NOMO-1 treated with dmso at 0.1 percent for 144 hours (cell line): ENCODE measurements around the gene SDCCAG8.

Experiments
- DNase-seq: peaks from one replicate; lab custom pipeline; 2025; ENCODE audit not compliant: unreplicated experiment; lab: John Stamatoyannopoulos, UW

SDCCAG8 gene

DNA sequence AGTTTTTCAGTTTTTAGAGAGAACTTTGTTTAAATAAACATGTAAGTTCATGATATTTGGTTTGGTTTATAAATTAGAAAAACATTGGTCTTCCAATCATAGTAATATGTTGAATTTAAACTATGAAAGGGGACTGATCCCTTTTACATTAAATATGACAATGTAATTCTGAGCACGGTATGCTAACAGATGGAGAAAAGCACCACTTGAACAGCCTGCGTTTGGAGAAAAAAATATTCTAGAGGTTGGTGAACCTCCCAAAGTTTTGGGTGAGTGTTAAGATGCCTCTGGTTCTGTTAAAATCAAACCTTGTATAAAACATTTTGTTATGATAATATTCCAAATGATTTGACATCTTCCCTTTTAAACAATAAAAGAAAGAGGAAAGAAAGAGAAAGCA is 123.9 kb downstream of the SDCCAG8 start:
- no peak for DNase-seq

DNA sequence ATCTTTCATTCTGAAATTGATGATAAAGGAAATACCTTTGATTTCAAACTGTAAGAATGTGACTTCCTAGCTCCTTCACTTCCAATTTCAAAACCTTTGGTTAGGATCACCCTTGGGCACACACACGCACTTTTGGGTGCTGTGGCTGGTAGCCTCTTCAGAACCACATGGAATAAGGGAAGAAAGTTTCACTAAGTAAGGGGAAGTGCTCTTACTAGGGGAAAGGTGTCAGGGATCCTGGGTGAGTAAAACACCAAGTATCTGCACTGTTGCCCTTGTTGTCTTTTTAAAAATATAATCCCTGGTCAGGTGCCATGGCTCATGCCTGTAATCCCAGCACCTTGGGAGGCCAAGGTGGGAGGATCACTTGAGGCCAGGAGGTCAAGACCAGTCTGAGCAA is 132.4 kb downstream of the SDCCAG8 start:
- no peak for DNase-seq

DNA sequence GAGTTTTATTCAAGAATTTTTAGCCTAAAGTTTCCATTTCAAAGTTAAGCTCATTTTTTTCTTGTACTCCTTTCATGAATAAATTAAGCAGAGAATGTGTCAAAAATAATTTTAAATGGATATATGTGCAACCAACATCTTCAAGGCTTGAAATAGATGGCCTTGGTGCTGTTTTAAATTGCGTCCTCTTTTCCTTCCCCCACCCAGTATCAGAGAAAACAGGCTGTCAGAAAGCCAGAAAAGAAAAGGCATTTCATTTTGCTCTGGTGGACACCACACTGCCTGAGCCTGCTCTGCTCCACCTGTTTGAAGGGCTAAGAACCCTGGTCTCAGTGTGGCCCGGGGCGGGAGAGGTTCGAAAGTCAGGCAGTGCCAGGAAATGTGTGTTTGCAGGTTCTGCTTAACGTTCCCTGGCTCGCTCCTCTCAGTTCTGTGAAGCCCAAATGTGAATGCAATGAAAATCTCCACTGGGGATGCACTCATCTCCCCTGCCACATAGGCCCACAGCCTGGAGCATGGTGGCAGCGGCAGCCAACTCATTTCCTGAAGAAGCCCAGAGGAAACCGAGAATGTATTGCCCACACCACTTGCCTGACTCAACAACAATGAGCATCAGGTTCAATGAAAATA is 134.4 kb downstream of the SDCCAG8 start:
- no peak for DNase-seq

DNA sequence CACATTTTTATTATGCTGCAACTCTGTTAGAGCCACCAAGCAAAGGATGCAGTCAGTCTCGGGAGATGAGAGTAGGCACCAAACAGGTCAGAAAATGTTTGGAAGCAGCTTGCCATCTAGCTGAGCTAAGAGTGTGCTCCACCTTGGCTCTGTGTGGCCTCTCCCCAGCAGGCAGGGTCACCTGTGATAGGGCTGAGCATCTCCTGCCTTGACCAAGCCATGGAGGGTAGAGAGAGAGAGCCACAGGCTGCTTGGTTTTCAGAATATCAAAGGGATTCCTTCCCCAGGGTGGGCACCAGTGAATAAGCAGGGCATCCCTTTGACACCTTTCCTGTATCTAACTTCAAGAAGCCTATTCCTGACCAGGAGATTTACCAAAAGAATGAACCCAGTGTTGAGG is 135.5 kb downstream of the SDCCAG8 start:
- no peak for DNase-seq

DNA sequence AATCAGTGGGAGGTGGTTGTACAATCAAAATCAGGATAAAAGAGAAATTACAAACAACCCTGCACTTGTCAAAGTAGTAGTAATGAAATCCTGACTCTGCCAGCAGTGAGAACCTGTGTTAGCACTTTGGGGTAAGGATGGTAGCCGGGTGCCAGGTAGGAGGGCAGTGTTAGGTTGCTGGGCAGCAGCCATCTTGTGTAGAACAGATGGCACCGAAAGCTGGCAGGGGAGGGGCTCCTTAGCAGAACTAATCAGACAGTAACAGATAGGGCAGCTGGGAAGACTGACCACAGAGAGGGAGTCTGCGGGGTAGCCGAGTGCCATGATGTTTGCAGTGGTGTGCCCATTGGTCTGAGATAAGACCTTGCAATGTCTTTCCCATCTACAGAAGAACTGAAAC is 137.3 kb downstream of the SDCCAG8 start:
- no peak for DNase-seq

- DNase-seq = no peak
These were observed 138.2 kb downstream of the SDCCAG8 start for GRCh38 chr1:243394066-243394465.

DNA sequence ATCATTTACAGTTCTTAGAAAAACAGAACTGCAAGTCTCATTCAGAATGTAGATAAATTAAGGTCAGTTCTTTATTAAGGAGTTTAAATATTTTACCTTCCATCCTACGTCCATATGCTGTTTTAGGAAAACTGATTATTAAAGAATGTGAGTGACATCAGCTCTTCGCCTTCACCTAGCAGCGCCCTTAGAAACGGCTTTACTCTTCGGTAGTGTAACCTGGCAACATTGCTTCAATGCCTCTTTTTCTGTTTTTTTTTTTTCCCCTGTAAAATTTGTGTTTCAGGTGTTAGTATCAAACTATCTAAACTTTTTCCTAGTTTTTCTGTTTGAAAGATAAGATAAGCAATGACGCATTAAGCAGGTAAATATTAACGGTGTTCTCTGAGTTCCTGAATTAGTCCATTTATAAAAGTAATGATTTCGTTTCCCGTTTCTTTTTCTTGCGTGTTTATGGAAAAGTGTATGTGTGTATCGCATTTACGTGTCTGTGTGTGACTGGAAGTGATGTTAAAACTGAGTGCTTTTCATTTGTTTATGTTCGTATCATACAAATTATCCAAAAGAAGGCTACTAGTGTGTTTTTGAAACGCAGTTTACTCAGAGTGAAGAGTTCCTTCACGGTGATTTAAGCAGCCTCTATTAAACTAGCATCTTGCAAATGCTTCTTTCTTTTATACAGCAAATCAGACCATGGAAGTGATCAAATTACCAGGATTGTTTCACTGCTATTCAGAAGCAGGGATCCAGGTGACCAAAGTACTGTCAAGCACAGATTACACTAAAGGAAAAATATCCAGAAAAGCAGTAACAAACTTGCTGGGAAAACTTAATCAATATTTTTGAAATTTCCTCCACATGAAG is 139.0 kb downstream of the SDCCAG8 start:
- no peak for DNase-seq

- no peak for DNase-seq
These were observed 140.6 kb downstream of the SDCCAG8 start for GRCh38 chr1:243396424-243396823.

DNA sequence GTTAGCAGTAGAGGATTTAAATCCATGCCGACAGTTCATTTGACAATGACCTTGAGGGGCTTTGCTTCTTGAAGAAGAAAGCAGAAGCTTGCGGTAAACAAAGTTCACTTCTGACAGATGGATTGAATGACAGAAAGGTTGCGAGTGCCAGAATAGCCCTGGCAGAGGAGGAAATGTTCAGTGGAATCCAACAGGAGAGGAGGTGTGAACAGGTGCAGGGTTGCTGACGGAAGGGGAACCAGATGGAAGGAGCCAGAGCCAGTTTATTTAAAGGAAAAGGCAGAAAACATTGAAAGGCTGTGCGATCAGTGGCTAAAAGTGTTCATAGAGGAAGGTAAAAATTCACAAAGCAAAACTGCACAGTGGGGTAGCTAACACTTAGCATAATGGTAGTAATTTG is 141.0 kb downstream of the SDCCAG8 start:
- no peak for DNase-seq

GRCh38 chr1:243397613-243398321 is 141.9 kb downstream of the SDCCAG8 start:
- no peak for DNase-seq

- no peak for DNase-seq
These were observed 143.8 kb downstream of the SDCCAG8 start for GRCh38 chr1:243399561-243400155.

- DNase-seq = no peak
These were observed 147.0 kb downstream of the SDCCAG8 start for GRCh38 chr1:243402868-243403267.

- no peak for DNase-seq
These were observed 150.6 kb downstream of the SDCCAG8 start for GRCh38 chr1:243406424-243406823.

DNA sequence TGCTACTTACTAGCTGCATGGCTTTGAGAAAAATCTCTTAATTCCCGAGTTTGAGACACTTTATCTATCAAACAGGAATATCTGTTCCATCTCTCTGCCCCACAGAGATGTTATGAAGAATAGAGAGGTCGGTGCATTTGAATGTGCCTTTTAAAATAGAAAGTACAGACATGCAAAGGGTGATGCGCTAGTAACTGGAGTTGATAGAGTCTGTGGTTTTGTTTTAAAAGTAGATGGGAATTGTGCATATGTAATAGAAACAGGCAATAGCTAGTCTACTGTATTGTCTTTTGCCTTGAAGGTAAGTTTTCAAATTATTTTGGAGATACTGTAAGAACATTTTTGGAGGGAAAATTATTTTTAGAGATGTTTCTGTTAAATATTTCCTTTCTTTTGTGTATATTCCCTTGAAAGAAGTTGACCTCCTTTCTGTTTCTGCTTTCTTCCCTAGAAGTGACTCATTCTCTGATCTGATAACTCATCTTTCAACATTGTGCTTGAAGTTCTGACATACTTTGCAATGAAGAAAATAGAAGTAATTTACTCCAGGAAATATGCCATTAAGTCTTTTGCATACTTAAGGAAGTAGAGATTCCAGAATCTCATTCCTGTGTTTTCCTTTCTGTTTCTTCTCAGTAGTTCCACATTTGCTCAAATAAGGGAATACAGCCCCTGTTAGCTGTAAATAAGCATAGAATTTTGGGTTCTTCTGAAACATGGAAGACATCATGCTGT is 151.6 kb downstream of the SDCCAG8 start:
- DNase-seq = no peak

- no peak for DNase-seq
These were observed 152.6 kb downstream of the SDCCAG8 start for GRCh38 chr1:243408479-243408878.

DNA sequence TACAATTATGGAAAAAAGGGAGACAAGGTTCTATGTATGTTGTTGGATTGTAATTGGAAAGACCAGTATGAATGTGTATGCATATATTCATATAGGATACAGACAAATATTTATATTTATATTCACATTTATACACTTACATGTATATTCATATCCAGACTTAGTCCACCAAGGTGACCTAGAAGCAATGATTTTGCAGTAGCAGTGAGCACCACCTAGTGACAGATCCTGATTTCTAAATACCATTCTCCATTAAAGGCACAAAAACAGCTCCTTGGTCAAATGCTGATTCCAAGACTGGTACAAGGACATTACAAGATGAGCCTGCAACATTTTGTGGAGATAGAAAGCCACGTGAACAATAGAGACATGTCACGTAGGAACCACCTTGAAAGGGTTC is 153.4 kb downstream of the SDCCAG8 start:
- no peak for DNase-seq

DNA sequence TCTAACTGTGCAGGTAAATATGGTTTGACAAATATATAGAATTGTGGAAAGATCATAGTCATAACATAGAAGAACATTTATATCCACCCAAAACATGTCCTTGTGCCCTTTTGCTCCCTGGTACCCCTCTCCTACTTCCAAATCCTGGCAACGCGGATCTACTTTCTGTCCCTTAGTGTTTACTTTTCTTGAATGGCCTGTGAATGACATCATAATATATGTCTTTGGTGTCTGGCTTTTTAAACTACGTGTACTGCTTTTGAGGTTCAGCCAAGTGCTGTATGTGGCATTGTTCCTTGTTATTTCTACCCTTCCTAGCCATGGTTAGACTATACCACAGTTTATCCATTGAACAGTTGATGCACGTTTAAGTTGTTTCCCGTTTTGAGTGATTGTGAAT is 155.6 kb downstream of the SDCCAG8 start:
- DNase-seq = no peak

- DNase-seq = no peak
These were observed 157.8 kb downstream of the SDCCAG8 start for GRCh38 chr1:243413431-243414151.

GRCh38 chr1:243414152-243414494 is 158.3 kb downstream of the SDCCAG8 start:
- DNase-seq = no peak

DNA sequence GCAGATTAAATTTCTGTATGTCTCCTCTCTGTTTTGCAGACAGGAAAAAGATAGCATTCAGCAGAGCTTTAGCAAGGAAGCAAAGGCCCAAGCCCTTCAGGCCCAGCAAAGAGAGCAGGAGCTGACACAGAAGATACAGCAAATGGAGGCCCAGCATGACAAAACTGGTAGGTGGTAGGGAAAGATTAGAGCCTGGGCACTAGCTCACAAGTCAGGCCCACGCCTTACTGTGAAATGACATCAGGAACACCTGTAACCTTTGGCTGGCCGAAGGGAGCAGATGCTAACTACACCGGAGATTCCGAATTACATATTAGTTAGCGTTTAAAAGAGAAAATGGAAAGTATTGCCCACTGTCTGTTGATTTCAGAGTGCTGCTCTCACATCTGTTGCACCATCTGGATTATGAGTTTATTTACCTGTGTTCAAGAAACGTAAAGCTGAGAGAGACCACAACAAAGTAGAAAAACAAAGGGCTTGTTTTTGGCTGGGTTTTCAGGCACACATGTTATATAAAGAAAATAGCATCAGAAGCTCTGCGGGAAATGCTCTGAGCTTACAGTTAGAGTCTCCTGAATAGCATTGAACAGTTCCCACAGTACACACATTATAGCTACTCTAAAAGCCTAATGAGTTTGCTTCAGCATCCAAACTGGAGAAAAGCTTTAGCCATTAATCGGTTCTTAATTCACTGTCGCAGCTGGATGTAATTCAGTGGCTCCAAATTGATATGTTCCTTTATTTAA is 160.0 kb downstream of the SDCCAG8 start:
- no peak for DNase-seq
